UCSD-AML1 (cell line): ENCODE measurements around the gene ELOVL5.

Experiments
- DNase-seq: peaks from one replicate; lab custom pipeline; 2025; ENCODE audit not compliant: unreplicated experiment; lab: John Stamatoyannopoulos, UW

ELOVL5 gene

GRCh38 chr6:53280207-53280606 is 68.5 kb downstream of the ELOVL5 start:
- DNase-seq, result no peak

- no peak for DNase-seq
Observed at GRCh38 chr6:53279293-53279692, 69.5 kb downstream of the ELOVL5 start.

GRCh38 chr6:53273370-53273769 is 75.4 kb downstream of the ELOVL5 start:
- no peak for DNase-seq

GRCh38 chr6:53269827-53270226 is 78.9 kb downstream of the ELOVL5 start:
- no peak for DNase-seq

DNA sequence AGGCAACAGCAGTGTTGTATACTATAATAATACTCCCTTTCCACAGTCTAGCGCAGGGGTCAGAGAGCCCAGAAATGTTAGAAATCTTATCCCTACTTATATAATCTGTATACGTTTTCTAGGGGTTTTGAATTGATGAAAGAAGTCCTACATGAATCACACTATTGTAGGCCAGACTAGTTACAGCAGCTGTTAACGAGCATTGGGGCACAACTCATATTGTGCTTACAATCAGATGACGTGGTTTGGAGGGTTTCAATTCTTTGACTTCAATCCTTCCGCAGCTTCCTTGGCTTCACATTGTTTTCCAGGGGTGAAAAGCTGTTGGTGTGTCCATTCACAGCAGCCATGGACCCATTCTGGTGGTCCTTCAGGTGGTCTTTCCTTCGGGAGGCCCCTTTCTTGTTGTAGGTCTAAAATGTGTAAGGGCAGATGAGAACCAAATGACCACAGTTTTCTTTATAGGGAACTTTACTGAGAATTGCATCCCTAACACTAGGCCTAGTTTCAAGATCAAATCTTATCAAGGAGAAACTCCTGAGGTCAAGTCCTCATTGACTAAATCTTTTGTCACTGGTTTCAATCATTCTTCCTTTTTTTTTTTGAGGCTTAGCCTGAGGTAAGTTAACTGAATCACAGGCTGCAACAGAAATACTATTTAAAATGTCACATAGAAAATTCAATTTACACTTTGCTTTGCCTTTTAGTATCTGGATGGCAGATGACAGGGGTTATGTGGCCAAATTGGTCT is 79.7 kb downstream of the ELOVL5 start:
- DNase-seq, result no peak

DNA sequence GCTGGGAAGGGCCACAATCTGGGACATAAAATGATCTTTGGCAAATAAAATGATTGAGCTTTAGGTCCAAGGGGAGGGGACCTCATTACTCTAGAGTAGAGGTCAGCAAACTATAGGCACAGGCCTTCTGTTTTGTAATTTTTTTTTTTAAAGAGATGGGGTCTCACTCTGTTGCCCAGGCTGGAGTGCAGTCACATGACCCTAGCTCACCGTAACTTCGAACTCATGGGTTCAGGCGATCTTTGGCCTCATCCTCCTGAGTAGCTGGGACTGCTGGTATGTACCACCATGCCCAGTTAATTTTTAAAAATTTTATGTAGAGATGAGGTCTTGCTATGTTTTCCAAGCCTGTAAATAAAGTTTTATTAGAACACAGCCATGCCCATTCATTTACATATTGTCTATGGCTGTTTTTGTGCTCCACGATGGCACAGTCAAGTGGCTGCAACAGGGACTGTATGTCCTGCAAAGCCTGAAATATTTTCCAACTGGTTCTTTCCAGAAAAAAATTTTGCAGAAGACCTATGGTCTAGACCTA is 82.1 kb downstream of the ELOVL5 start:
- DNase-seq, result no peak

- no peak for DNase-seq
Observed at GRCh38 chr6:53264915-53265607, 83.7 kb downstream of the ELOVL5 start.

DNA sequence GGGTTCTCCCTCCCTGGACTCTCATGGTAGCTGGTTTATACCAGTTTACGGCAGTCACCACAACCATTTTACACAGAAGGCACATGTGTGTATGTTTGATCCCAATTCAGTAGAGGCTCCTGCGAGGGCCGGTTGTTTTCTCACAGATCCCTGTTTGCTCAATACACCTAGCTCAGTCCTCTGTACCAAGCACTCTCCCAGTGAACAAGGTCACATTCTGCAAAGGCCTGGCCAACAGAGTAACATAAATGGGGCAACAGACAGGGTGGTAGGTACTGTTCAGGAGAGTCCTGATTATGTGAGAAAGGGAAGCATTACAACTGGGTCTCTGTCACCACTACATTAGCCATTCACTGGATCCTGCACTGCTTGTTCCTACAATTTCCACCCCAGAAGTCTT is 84.4 kb downstream of the ELOVL5 start:
- no peak for DNase-seq

DNA sequence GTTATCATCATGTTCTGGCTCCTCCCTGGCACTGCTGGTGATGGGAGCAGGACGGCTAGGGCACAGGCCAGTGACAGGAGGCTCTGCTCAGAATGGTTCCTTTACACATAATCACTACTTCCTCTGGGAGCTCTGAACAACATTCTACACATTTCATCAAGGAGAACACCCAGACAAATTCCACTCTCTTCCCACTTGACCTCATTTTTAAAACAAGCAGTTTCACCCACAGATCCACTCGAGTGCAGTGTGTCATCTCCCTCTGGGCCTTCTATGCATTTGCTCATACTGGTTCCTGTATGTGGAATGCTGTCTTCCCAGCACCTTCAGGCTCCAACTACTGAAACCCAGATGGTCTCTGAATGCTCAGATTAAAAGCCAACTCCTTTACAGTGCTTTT is 84.8 kb downstream of the ELOVL5 start:
- no peak for DNase-seq

DNA sequence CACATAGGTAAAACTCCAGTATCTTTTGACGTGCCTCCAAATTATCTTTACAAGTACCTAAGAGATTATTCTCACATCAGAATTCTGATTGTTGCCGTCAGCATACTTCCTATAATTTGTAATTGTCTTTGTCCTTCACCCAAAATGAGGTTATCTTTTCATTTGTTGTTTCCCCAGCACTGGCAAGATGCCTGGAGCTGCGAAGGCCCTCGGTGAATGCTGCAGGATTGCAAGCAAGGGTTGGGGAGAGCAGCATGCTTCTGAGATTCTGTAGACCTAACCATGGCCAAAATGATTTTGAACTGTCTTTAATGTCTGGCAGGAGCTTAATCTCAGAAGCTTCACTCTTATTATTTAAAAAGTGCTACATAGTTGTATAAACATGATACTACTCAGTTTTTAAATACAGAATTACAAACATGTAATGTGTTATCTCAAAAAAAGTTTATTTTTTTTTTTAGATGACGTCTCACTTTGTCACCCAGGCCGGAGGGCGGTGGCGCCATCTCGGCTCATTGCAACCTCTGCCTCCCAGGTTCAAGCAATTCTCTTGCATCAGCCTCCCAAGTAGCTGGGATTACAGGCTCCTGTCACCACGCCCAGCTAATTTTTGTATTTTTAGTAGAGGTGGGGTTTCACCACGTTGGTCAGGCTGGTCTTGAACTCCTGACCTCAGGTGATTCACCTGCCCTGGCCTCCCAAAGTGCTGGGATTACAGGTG is 88.7 kb downstream of the ELOVL5 start:
- no peak for DNase-seq

DNA sequence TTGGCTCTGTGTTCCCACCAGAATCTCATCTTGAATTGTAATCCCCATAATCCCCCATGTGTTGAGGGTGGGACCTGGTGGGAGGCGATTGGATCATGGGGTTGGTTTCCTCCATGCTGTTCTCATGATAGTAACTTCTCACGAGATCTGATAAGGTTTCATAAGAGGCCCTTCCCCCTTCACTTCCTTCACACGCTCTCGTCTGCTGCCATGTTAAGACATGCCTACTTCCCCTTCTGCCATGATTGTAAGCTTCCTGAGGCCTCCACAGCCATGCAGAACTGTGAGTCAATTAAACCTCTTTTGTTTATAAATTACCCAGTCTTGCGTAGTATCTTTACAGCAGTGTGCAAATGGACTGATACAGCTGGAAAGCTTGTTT is 90.0 kb downstream of the ELOVL5 start:
- no peak for DNase-seq

DNA sequence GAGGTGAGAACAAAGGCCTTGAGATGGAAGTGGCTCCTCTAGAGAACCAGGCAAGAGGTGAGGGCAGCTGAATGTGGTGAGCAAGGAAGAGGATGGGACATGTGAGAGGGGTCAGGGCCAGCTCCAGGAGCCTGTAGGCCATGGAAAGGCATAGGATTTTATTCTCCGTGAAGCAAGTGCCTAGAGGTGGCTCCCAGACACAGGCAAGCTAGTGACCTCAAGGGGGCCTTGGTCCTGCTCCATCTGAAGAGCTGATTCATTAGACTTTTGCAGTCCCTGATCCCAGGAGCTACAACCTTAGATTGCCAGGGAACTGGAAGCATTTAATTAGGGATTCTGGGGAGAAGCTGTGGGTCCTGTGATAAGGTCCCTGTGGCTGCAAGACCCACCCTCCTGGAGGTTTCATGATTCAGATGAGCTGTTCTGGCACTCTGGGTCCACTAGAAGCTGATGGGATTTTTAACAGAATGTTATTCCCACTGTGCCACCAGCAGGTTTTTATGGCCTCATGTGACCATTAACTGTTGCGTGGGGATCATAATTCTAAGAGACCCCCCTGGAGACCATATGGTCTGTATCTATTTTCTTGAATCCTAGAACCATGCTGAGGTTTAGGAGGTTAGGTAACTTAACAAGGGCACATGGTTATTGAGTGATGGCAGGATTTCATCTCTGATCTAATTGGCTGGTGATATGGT is 90.5 kb downstream of the ELOVL5 start:
- DNase-seq, result no peak

DNA sequence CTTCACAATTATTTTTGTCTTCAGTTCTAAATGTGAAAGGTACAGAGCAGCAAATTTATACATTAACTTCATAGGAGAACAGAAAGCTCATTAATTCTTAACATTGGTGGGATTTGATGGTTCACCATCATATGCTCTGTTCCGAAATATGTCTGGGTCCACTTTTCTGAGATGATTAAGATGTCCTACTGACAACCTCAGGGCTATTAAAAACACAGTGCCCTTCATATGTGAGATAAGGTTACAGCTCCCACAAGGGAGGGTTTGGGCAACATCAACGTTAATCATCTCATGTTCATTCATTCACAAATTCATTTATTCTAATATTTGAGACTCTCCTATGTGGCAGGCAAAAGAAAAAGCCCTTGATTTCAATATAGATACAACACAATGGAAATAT is 91.2 kb downstream of the ELOVL5 start:
- DNase-seq, result no peak

DNA sequence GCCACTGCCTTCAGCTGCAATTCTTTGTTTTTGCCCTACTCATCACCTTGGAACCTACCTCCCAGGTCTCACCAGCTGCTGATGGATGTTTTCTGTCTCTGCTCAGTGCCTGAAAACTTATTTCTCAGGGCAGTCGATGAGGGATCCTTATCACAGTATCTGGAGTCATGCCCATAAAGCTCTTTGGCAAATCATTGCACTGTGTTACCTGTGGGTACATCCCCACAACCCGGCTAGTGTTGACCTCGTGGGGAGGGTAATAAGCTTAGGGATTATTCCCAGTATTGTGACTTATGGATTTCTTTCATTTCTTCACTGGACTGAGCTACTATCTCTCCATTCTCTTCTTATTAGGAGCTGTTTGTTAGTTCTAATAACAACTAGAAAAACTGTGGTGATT is 91.7 kb downstream of the ELOVL5 start:
- DNase-seq, result no peak

DNA sequence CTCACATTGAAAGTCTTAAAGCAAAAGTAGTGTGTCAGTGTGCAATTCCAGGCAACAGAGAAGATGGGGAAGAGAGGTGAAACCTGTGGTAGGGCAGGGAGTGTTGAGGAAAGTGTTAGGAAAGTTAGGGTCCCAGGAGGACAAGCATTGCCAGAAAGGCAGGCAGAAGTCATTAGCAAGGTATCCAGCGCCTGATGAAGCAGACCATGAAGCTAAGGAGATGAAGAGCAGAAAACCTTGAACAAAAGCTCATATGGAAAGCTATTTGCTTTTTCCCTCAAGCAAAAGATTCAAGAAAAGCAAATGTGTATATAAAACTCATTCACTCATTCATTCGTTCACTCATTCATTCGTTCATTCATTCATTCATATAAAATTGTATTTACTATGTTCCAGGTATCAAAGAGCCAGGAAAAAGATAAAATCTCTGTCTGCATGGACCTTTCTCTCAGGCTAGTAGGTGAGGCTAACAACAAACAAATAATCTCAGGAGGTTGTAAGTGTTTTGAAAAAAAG is 96.5 kb downstream of the ELOVL5 start:
- DNase-seq, result no peak

DNA sequence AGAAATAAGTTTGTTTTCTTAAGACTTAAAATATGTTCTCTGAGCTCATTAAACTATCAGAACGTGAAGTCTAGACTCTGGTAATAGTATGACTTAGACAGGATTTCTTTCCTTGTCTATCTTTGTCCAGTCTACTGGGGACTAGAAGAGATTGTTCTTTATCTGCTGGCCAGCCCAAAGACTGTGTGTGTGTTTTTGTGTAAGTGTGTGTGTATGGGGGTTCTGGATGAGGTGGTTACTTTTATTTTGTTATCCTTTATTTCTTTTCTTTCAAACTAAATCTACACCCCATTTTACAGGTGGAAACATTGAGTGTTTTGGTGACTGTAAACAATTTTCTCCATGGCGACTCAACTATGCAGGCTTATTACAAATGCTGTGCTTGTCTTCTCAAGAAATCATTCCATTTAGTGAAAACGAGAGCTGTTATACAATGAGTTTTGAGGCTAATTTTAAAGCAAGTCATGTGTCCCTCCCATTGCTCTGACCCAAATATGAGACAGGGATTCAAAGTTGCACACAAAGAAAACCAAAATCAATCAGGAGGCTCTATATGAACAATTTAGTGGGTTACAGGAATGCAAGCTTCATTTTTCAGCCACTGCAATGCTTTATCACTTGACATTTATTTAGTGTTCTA is 97.6 kb downstream of the ELOVL5 start:
- DNase-seq, result no peak

- DNase-seq, result no peak
Observed at GRCh38 chr6:53250176-53251032, 98.3 kb downstream of the ELOVL5 start.

DNA sequence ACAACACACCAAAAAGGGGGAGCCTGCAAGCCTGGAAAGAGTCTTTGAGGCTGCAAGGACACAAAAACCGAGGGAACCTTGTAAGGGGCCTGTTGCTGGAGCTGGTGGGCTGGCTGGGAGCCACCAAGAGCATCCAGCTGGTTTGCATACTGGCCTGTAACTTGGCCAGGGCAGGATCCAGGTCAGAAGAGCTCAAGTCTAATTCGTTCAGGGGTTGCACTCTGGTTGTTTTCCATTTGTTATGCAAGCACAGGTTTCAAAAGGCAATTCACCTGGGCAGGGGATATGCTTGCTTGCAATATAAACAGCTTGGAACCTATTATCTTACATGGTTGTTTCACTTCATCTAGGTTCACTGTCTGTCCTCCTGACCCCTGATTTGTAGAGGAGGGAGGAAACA is 101.8 kb downstream of the ELOVL5 start:
- no peak for DNase-seq

DNA sequence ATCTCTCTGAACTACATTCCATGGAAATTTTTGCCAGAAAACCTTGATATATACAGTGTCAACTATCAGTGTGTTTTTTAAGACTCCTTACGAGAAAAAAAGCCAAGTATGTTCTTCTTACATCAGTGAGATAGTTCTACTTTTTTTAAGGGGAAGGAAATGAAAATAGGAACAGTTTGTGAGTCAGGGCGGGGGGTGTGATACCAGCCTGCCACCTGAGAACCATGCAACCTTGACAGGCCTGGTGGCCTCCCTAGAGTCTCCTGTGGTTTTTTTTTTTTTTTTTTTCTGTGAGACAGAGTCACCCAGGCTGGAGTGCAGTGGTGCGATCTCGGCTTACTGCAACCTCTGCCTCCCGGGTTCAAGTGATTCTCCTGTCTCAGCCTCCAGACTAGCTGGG is 103.8 kb downstream of the ELOVL5 start:
- DNase-seq, result peak; percentile 52
